Measurements from ENCODE around the gene TMEM182.

The TMEM182 gene

DNA sequence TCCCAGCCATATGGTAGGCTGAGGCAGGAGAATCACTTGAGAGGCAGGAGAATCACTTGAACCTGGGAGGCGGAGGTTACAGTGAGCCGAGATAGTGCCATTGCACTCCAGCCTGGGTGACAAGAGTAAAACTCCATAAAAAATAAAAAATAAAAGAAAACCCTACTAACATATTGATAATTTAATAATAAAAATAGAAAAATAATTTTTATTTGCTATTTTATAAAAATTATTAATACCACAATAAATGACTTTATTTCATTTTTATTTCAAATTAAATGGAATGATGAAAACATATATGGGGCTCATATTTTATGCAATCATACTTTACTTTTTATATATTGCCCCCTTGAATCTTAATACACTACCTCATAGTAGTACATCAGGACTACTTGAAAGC is 20.4 kb downstream of the TMEM182 start:
- intact Hi-C loops (cut with micrococcal nuclease): no loop called here
- Mint-ChIP-seq H3K36me3 (ENCODE audit: low read depth) (no peaks in the 10 kb centered on the region), H3K4me3 (no peak overlapping the region), H3K27ac (no peak overlapping the region), H3K4me1 (ENCODE audit: low read depth) (no peaks in the 10 kb centered on the region), H3K9me3 (no peaks in the 10 kb centered on the region), H3K27me3 (no peaks in the 10 kb centered on the region)

DNA sequence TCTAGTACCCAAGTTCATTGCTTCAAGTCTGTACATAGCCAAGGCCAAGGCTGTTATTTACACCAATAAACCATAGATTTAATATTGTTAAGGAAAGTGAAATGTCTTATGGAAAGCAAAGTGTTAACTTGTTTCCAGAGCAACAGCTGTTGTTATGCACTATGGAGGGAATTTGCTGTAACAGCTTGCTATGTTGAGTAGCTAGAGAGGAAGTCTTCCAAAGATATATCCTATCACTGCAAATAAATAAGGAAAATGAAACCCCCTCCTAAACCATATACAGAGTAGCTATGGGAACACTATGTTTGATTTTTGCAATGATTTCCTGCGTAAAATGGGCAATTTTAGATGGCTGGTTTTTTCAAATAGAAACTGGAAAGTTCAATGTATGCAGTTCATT is 21.1 kb downstream of the TMEM182 start:
- H3K4me3 Mint-ChIP-seq: no peak overlapping the region
- intact Hi-C loops (cut with micrococcal nuclease): no loop called here
- H3K9me3 Mint-ChIP-seq: no peaks in the 10 kb centered on the region
- no peak overlapping the region for H3K27ac Mint-ChIP-seq
- no peaks in the 10 kb centered on the region for H3K27me3 Mint-ChIP-seq
- no peaks in the 10 kb centered on the region for H3K36me3 Mint-ChIP-seq (ENCODE audit: low read depth)
- H3K4me1 Mint-ChIP-seq (ENCODE audit: low read depth): no peaks in the 10 kb centered on the region

DNA sequence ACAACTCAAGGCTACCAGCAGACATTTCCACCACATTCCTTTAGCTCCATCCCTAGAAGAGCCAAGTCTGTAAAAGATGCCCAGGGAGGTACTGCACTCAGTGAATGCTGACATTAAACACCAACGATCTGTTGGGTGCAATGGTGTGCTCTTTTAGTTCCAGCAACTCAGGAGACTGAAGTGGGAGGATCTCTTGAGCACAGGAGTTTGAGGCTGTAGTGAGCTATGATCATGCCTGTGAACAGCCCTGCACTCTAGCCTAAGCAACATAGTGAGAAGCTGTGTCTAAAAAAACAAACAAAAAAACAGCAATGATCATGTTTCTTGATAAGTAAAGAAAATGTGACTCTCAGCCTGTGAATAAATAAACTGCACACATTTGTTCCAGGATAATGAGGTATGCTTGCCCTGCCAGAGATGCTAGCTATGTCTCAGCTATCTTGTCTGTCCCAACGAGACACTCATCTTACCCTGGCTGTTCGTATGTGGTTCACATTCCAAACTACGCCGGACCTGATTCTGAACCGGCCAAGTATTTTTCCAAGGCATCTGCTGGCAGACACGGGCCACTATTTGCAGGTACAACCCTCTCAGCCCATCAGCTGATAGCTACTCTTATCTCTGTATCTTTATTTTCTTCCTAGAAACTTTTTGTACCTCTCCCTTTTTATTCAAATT is 21.8 kb downstream of the TMEM182 start:
- H3K36me3 Mint-ChIP-seq (ENCODE audit: low read depth): no peaks in the 10 kb centered on the region
- no peaks in the 10 kb centered on the region for H3K27me3 Mint-ChIP-seq
- H3K4me1 Mint-ChIP-seq (ENCODE audit: low read depth): no peaks in the 10 kb centered on the region
- H3K9me3 Mint-ChIP-seq: no peaks in the 10 kb centered on the region
- H3K4me3 Mint-ChIP-seq: no peak overlapping the region
- intact Hi-C loops (cut with micrococcal nuclease): no loop called here
- no peak overlapping the region for H3K27ac Mint-ChIP-seq

DNA sequence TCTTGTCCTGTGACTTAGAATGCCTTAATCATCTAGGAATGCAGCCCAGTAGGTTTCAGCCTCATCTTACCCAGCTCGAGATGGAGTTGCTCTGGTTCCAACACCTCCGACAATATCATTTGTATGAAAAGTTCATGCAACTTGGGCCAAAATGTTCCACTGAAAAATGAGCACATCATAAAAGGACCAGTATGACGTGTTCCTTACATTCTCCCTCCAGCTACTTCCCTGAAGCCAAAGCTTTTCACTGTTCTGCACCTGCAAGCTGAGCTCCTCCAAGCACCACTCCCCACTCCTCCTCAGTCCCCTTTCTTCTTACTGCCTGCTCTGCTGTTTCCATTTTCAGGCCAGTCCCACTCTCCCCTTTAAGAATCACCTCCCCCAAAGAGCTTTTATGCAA is 23.1 kb downstream of the TMEM182 start:
- no peak overlapping the region for H3K4me3 Mint-ChIP-seq
- H3K9me3 Mint-ChIP-seq: no peaks in the 10 kb centered on the region
- no peaks in the 10 kb centered on the region for H3K27me3 Mint-ChIP-seq
- intact Hi-C loops (cut with micrococcal nuclease): no loop called here
- H3K4me1 Mint-ChIP-seq (ENCODE audit: low read depth): peaks cover 5% of the 10 kb centered on the region
- no peak overlapping the region for H3K27ac Mint-ChIP-seq
- H3K36me3 Mint-ChIP-seq (ENCODE audit: low read depth): no peaks in the 10 kb centered on the region

DNA sequence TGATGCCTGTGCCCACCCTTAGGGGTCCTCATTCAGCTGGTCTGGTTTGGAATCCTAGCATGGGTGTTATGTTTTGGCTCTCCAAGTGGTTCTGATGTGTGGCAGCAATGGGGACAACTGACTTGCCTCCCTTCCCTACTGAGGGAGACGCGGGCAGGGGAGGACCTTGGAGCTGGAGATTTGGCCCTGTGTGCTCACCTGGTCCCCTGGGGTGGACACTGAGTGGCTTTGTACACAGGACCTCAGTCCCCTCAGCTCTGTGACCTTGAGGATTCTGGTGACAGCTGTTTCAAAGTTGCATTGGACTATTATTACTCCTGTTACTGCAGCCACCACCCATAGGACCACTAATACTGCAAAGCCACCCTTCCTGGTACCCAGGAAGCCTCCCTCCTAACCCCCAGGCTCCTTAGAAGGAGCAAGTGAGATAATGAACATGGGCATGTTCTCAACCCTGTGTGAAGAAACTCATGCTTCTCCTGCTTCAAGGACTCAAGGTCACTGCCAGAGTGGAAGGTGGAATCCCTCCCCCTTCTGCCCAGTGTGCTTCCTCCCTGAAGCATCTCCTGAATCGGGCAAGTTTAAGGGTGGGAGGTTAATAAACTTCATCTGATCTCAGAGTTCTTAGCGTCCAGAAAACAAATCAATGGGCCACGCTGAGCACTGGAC is 26.5 kb downstream of the TMEM182 start:
- Mint-ChIP-seq H3K36me3 (ENCODE audit: low read depth) (no peaks in the 10 kb centered on the region), H3K27me3 (no peaks in the 10 kb centered on the region), H3K9me3 (no peaks in the 10 kb centered on the region), H3K4me3 (no peak overlapping the region), H3K27ac (no peak overlapping the region), H3K4me1 (ENCODE audit: low read depth) (peaks cover 10% of the 10 kb centered on the region)
- intact Hi-C loops (cut with micrococcal nuclease): no loop called here

DNA sequence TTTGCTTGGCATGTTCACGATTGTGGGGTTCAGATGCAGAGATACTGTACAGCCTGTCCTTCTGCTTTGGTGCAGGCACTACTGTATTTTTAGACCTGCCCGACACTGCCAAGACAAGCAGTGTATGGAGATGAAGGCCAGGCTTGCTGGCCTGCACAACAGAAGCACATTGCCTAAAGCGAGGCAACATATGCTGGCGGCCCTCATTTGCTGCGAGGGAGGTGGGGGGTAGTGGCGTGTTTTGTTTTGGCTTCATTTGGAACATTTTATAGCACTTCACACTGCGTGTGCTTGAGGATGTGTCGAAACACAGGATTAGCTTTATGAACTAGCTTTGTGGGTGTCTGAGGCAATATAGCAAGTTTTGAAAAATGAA is 27.0 kb downstream of the TMEM182 start:
- intact Hi-C loops (cut with micrococcal nuclease): no loop called here
- no peaks in the 10 kb centered on the region for H3K9me3 Mint-ChIP-seq
- no peak overlapping the region for H3K4me3 Mint-ChIP-seq
- H3K36me3 Mint-ChIP-seq (ENCODE audit: low read depth): no peaks in the 10 kb centered on the region
- H3K4me1 Mint-ChIP-seq (ENCODE audit: low read depth): peaks cover 10% of the 10 kb centered on the region
- no peak overlapping the region for H3K27ac Mint-ChIP-seq
- no peaks in the 10 kb centered on the region for H3K27me3 Mint-ChIP-seq

DNA sequence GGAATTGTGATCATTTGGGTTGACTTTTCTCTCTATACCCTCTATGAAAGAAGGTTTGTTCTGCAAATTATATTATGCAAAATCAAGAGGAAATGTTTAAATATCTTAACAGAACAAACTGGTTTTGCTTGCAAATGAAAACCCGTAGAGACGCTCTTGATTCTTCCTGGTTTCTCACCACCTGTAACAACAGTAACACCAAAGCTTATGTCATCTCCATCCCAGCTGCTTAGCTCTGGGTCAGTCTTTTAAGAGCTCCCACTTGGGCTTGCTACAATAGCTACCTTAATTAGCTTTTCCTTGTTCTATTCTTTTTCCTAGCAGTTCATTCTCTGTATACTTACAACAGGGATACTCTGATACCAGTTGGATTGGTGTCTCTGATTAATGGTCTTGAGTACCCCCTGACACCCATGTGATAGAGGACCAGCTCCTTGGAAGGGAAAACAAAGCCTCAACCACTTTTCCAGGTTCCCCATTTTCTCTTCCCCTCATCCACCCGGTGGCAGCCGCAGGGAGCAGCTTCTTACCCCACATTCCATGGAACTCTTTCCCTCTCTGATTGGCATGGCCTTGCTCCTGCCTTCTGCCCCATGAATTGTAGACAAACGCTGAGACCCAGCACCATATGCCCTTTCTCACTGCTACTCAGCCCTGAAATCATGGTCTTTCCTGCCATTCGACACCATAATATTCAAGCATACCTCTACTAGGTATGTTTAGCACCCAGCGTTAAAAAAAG is 27.7 kb downstream of the TMEM182 start:
- Mint-ChIP-seq H3K36me3 (ENCODE audit: low read depth) (no peaks in the 10 kb centered on the region), H3K4me3 (no peak overlapping the region), H3K27ac (no peak overlapping the region), H3K4me1 (ENCODE audit: low read depth) (peaks cover 10% of the 10 kb centered on the region), H3K27me3 (no peaks in the 10 kb centered on the region), H3K9me3 (no peaks in the 10 kb centered on the region)
- intact Hi-C loops (cut with micrococcal nuclease): no loop called here

DNA sequence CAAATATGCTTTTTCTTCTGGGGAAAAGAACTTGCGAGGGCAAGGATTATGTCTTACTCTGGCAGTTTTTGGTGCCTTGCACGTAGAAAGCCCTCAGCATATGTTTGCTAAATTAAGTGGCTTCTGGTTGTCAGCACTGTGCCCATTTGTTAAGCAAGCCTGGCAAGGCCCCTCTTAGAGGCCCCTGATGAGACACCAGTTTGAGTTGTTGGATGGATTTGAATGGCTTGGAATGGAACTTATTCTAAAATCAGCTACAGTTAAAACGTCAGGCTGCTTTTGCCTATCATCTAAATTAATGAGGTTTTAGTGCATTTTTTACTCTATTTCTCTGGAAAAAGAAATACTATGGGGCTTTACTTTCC is 28.2 kb downstream of the TMEM182 start:
- H3K4me1 Mint-ChIP-seq (ENCODE audit: low read depth): peaks cover 10% of the 10 kb centered on the region
- H3K27ac Mint-ChIP-seq: no peak overlapping the region
- no peaks in the 10 kb centered on the region for H3K27me3 Mint-ChIP-seq
- H3K4me3 Mint-ChIP-seq: no peak overlapping the region
- peaks cover under 1% of the 10 kb centered on the region for H3K9me3 Mint-ChIP-seq
- no peaks in the 10 kb centered on the region for H3K36me3 Mint-ChIP-seq (ENCODE audit: low read depth)
- intact Hi-C loops (cut with micrococcal nuclease): no loop called here

DNA sequence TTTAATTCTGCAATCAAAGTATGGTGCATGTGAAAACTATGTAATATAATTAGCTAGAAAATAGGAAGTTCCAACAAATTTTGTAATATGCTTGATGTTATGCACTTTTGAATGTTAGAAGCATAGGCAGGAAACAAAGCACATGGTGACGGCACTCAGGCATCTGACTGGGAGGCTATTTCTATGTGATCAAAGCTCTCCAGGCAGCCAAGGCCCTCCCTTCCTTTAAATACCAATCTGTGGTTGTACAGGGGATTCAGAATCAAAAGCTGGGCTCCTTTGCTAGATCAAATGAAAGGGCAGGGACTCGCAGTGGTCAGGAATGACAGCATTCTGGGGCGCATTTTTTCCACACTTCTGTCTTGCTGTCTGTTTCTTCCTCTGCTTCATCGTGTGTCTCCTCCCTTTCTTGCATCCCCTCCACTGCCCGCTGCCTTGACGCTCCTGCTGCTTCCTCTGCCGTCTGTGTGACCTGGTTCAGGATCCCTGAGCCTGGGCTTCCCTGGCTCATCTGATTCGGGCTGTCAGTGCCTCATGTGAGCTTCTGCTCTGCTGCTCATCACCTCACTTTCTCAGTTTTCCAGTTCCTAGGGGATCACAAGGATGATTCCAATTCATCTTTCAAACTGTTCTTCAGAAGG is 30.9 kb downstream of the TMEM182 start:
- intact Hi-C loops (cut with micrococcal nuclease): no loop called here
- Mint-ChIP-seq H3K4me3 (no peak overlapping the region), H3K9me3 (peaks cover 17% of the 10 kb centered on the region), H3K27ac (no peak overlapping the region), H3K4me1 (ENCODE audit: low read depth) (peaks cover 10% of the 10 kb centered on the region), H3K36me3 (ENCODE audit: low read depth) (no peaks in the 10 kb centered on the region), H3K27me3 (no peaks in the 10 kb centered on the region)

DNA sequence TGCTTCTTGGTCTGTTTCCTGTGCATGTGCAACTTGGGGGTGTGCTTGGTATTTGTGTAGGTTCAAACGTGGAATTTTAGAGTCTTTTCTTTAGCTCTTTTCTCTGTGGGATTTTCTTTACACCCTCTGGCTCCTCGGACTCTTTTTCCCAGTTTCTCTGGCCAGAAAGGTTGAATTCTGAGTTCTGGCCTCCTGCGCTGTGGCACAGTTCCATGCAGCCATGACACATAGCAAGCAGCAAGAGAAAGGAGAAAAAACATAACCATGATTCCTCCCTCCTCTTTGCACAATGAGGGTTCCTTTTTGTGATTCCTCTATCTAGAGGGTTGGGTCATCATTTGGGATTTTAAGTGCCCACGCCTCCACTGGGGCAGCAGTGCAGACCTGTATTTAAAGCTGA is 33.8 kb downstream of the TMEM182 start:
- Mint-ChIP-seq H3K4me3 (no peak overlapping the region), H3K9me3 (peaks cover 38% of the 10 kb centered on the region), H3K27me3 (no peaks in the 10 kb centered on the region), H3K27ac (no peak overlapping the region), H3K36me3 (ENCODE audit: low read depth) (peaks cover 14% of the 10 kb centered on the region), H3K4me1 (ENCODE audit: low read depth) (peaks cover 5% of the 10 kb centered on the region)
- intact Hi-C loops (cut with micrococcal nuclease): no loop called here

DNA sequence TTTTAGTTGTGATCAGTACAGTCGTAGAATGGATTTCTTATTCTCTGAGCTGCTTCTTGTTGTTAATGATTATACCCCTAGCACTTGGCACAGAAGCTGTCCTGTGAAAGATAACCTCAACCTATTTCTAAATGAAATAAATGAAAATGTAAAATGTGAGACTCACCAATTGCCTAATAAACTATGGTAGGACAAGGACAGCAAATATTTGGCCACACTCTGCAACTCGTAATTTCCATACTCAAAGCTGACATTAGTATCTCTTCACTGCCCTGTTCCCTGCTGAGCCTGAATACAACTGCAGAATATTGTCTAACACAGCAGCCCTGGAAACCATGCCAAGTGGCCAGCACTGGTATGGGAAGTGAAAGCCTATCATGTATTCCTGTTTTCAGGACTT is 34.5 kb downstream of the TMEM182 start:
- intact Hi-C loops (cut with micrococcal nuclease): no loop called here
- Mint-ChIP-seq H3K27ac (no peak overlapping the region), H3K9me3 (peaks cover 45% of the 10 kb centered on the region), H3K4me3 (no peak overlapping the region), H3K4me1 (ENCODE audit: low read depth) (peaks cover 5% of the 10 kb centered on the region), H3K27me3 (no peaks in the 10 kb centered on the region), H3K36me3 (ENCODE audit: low read depth) (peaks cover 18% of the 10 kb centered on the region)

DNA sequence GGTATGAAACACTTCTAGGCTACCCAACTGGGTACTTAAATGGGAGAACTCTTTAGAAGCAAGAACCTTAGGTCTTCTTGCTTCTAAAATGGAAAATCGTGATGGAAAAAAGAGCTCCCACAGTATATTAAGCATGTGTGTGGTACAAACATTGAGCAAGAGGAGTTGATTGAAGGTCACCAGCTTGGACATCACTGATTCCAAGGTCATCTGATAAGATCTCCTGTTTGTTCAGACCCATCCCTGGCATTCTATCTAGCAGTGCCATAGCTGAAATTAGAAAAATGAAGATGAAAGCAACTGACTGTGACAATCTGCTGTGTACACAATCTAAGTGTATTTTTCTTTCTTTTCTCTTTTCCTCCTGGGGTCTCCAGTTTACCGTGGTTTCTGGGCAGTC is 35.7 kb downstream of the TMEM182 start:
- peaks cover 5% of the 10 kb centered on the region for H3K4me1 Mint-ChIP-seq (ENCODE audit: low read depth)

DNA sequence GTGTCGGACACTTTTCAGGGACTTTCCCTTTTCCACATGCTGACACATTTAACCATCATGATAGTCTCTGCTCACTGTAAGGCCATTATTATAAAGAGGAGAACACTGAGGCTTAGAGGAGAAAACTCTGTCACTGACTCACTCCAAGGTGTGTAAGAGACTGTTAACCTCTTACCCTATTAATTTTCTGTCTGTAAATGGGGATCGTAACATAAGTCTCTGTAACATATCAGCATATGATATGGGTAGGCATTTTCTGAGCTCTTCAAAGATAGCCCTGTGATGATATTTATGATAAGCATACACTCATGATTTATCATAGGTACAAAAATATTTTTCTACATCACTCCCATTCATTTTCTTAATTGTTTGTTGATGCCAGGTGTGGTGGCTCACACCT is 36.4 kb downstream of the TMEM182 start:
- Mint-ChIP-seq H3K4me1 (ENCODE audit: low read depth) (peaks cover 3% of the 10 kb centered on the region), H3K4me3 (no peak overlapping the region), H3K27me3 (no peaks in the 10 kb centered on the region), H3K36me3 (ENCODE audit: low read depth) (peaks cover 25% of the 10 kb centered on the region), H3K27ac (no peak overlapping the region), H3K9me3 (peaks cover 64% of the 10 kb centered on the region)
- intact Hi-C loops (cut with micrococcal nuclease): no loop called here

More for the DNA sequence above, 35.7 kb downstream of the TMEM182 start:
- intact Hi-C loops (cut with micrococcal nuclease): no loop called here
- Mint-ChIP-seq H3K27me3 (no peaks in the 10 kb centered on the region), H3K4me3 (no peak overlapping the region), H3K27ac (no peak overlapping the region), H3K9me3 (peaks cover 57% of the 10 kb centered on the region), H3K36me3 (ENCODE audit: low read depth) (peaks cover 25% of the 10 kb centered on the region)

DNA sequence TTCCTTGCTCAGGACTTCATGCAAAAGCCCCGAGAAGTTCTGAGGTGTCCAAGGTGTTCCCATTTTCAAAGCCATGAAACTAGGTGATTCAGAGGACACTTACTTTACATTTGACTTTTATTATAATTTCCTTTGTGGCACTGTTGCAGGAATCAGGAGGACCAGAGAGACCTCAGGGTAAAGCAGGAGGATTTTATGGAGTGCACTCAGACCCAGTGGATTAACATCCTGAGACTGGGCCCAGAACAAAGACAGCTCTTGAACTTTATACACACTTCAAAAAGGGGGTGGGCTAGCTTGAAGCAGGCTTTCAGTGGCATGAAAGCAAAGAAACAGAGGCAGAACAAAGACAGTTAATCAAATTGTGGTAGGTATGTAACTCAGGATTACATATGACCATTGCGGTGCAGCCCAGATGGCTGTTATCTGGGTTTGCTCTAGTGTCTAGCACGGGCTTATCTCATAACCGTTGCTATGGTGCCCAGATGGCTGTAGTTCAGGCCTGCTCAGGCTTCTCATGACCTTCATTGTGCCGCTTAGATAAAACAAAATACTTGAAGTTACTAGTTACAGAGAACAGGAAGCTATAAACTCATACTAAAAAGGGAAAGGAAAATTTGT is 39.4 kb downstream of the TMEM182 start:
- H3K9me3 Mint-ChIP-seq: peaks cover 55% of the 10 kb centered on the region
- H3K4me3 Mint-ChIP-seq: no peak overlapping the region
- intact Hi-C loops (cut with micrococcal nuclease): no loop called here
- peaks cover 25% of the 10 kb centered on the region for H3K36me3 Mint-ChIP-seq (ENCODE audit: low read depth)
- peaks cover 6% of the 10 kb centered on the region for H3K4me1 Mint-ChIP-seq (ENCODE audit: low read depth)
- H3K27me3 Mint-ChIP-seq: no peaks in the 10 kb centered on the region
- no peak overlapping the region for H3K27ac Mint-ChIP-seq

Data from dendritic cell treated with granulocyte-macrophage colony-stimulating factor and Interleukin-4, amounts not matched to agents 40 ng/mL and 50 ng/mL, for 4 days (primary cell).